NCI-H510A (cell line): ENCODE results near the gene ORC3.
"Not testable (repeated sequence)": the region's sequence is repeated elsewhere in the genome, so short reads cannot be mapped to it uniquely, and the experiment has no call there.

ENCODE experiments used
- DNase-seq: peaks from one replicate; lab custom pipeline; 2025; lab: John Stamatoyannopoulos, UW

The ORC3 gene

DNA sequence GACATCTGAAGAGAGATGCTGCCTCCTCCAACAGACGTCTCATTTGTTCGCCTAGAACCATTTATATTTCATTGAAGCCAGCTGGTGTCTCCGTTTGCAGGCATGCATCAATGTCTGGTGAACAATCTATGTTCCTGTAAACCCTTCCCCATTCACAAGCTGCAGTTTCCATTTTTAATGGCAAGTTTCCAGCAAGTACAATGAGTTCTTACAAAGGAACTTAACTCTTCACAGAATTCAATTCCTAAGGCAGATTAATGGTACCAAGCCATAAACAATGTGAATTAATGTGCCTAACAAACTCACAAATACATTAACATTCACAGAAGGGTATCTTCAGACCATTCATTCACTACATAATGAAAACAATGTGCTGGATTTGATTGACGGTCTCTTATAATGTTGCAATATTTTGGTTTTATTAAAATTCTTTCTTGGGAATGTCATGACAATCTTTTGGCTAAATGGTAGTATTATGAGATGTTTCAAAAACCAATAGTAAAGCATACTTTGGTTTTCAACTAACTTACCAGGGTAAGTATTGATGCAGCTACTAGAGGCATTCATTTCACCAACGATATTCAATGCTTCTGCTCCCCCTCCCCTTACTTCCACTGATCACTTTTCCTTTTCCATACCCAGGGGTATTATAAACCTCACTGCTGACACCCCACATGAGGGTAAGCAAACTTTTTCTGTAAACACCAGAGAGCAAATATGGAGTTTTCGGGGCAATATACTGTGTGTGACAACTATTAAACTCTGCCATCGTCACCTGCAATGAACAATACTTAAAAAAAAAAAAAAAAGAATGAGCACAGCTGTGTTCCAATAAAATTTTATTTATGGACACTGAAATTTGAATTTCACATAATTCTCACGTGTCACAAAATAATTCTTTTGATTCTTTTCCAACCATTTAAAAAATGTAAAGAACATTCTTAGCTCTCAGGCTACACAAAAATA, 107.9 kb downstream of the ORC3 start:
- no peak for DNase-seq

DNA sequence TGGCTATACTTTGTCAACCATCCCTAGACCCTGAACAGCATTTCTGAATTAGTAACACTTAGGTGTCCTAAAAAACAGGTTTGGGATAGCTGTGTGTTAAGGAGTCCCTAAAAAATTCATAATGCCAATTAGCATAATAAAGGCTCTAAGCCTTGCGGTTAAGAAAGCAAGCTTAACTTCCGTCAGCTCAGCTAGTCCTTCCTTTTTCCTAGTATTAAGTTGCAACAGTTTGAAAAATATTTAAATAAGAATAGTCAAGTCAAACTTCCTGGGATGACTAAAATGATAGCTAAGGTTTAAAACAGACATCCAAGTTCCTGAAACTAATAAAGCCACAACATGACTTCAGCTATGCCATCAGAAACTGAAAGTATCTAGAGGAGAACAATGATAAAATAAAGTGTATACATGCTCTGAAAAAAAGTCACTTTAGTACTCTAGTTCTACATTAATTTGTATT, 108.6 kb downstream of the ORC3 start:
- no peak for DNase-seq

DNA sequence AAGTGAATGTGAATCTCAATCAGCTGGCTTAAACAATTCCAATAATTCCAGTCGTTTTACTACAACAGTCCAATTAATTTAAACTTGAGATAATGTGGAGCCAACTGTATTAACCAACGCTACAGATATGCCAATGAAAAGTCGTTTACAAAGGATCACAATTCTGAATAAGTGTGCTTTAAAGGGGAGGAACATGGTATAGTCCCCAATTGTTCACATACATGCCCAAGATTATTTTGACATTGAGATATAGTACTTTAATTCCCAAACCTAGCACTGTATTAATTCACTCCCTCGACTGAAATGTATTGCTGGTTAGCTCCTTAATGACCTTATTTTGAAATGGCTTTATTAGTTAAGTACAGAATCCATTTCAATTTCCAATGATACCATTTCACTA, 109.6 kb downstream of the ORC3 start:
- no peak for DNase-seq

DNA sequence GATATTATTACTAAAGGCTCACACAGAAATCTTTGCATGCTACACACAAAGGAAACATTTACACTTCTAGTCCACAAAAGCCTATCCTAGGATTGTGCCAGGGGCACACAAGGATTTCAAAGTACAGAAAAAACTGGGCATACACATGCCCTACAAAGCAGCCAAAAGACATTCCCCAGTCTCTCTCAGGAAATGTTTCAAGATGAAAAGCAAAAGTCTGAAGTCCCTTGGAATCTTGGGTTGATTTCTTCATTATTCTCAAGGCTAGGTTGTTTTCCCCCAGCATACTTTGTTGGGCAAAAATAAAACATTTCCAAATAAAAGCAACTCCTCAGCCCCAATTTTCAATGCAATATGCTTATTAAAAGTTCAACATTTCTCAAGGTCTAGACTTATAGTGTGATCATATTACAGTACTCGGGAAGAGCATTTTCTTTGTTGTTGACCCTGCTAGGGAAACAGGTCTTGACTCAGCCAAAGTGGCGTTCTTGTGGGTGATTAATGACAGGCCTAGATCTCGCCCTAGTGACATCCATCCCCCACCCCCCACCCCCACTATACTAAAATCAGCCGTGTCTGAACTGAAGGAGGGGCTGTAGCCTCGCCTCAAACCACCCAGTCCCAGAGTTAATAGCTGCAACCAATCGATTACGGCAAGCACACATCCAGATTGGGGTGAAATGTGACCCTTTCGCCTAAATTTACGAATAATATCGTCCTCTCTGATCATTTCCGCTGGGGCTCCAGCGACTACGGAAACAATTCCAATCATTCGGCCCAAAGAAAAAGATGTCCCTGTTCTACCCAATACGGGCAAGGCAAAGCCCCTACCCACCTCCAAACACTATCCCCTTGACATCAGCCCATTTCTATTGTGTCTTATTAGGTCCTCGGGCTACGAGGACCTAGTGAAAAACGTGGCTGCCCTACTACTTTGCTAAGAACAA, 110.7 kb downstream of the ORC3 start:
- DNase-seq, result peak; percentile 41

DNA sequence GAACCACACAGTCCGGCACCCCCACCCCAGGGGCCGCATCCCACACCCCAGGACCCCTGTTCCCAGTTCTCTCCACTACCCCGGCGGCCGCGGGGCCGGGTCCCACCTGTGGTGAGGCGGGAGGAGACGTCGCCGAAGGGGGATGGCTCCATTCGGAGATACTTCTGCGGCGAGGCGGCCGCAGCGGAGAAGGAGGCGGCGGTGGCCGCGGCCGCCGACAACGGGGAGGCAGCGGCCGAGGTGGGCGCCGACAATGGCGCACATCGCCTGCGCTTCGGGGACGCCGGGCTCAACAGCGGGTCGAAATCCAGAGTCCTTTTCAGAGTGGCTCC, 111.4 kb downstream of the ORC3 start:
- no peak for DNase-seq

DNA sequence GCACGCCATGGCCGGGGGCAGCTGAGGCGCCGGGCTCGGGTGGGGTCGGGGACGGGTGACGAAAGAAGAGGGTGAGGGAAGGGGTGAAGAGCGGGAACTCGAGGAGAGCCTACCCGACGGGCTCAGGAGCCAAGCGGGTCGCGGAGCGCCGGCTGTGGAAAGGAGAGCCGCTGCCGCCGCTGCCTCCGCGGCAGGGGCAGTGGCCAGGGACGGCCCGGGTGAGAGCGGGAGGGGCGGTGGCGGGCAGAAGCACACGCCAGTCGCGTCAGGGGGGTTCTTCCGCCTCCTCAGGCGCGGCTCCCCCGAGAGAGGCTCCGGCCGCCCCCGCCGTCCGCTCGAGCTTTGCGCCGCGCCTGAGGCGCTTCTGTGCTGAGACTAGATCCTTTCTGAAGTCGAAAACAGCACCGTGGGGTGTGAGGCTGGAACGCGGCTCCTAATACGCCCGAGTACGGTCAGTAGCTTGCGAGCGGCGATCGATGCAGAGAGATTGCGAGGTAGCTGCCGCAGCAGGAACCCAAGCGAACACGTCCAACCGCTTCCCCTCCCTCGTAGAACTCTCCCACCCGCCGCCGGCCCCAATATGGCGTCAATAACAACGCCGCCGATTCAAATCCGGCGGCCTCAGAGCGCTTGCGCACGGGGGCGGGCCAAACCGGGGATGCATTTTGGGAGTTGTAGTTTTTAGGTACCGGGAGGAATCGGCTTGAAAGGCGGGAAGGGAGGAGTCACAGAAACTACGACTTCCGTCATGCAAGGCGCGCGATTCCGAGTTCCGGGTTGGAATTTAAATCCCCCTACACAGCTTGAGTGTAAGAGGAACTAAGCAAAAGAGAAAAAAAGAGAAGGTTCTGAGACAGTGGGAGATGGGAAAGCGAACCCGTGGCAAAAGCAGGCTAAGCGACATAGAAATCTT, 112.0 kb downstream of the ORC3 start, which contains the start of gene AKIRIN2:
TSS of gene AKIRIN2 (minus strand) at position 558 of the 913 bp plus-strand sequence. CDS start at position 9, 549 bp downstream.
- peak; percentile 89 for DNase-seq

DNA sequence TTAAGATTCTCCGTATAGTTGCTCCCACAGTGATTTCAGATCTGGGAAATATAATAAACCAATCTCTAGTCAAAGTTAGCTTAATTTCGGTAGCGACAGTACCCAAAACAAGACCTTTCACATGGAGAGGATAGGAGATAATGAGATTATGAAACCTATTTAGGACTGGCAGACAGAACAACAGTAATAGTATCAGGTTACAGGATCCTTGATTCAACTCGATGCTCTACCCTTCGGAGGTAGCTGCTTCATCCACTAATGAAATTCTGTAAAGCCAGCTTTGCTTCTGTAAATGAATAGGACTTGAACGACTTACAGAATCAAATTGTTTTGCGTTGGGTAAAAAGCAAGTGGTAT, 112.6 kb downstream of the ORC3 start:
- DNase-seq, result no peak

DNA sequence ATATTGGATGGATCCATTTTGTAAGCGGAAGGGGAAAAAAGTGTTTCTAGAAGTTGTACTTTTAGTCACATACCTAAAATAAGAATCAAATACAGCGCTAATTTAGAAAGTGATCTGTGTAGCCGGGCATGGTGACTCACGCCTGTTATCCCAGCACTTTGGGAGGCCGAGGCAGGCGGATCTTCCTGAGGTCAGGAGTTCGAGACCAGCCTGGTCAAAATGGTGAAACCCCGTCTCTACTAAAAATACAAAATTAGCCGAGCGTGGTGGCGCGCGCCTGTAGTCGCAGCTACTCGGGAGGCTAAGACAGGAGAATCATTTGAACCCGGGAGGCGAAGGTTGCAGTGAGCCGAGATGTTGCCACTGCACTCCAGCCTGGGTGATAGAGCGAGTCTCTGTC, 113.1 kb downstream of the ORC3 start:
- DNase-seq, result not testable (repeated sequence)

DNA sequence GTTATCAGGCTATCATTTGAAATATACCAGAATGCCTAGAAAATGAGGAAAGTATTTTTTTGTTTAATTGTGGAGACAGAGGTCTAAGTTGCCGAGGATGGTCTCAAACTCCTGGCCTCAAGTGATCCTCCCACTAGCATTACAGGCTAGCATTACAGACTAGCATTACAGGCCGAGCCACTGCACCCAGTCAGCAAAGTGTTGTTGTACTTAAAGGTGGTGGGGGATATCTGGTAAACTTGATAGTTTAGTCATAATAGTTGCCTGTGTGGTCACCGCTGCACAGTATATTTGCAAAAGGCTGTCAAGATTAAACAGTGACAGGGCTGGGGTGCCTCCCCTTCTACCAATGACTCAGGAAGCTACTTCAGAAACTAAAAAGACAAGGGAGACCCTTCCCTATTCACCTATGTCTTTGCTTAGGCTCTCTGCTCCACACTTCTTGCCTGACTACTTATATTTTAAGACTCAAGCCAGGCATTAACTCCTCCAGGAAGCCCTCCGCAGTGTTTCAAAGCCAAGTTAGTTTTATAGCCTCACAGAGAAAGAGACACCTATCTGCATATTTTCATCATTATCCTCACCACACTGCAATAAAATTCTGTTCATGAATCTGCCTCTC, 115.2 kb downstream of the ORC3 start:
- no peak for DNase-seq

DNA sequence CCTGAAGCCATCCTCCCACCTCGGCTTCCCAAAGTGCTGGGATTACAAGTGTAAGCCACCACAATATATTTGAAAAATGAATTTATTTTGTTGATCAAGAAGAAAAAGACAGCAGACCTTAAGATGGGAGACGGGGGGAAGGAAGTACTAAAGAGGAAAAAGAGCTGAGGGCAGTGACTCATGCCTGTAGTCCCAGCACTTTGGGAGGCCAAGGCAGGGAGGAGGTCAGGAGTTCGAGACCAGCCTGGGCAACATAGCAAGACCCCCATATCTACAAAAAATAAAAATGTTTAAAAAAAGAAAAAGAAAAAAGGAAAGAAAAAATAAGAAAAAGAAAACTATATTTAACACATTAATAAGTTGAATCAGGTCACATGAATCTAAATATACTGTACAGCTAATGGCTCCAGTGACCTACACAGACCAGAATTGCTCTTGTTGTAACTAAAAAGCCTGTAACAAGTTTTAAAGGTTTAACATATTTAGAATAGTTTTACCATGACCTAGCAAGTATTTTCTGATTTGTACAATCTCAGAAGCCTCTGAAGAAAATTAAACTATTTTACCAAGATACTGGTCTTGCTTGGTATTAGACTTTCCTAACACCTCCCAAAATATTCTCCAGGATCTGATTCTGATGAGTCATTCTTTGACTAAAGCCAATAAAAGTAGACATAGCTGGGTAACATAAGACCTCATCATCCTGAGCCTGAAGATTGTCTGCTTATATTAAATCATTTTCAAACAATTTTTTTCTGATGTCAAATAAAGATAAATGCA, 116.4 kb downstream of the ORC3 start:
- no peak for DNase-seq

DNA sequence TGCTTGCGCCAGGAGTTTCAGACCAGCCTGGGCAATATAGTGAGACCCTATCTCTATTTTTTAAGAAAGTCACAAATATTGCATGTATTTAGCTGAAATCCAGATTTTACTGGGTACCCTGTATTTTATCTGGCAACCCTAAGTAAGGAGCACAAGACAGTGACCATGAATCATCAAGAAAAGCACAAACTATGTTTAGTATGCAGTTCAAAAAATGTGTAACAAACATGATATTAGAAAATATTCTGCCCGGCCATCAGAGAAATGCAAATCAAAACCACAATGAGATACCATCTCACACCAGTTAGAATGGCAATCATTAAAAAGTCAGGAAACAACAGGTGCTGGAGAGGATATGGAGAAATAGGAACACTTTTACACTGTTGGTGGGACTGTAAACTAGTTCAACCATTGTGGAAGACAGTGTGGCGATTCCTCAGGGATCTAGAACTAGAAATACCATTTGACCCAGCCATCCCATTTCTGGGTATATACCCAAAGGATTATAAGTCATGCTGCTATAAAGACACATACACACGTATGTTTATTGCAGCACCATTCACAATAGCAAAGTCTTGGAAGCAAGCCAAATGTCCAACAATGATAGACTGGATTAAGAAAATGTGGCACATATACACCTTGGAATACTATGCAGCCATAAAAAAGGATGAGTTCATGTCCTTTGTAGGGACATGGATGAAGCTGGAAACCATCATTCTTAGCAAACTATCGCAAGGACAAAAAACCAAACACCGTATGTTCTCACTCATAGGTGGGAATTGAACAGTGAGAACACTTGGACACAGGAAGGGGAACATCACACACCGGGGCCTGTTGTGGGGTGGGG, 118.9 kb downstream of the ORC3 start:
- not testable (repeated sequence) for DNase-seq

DNA sequence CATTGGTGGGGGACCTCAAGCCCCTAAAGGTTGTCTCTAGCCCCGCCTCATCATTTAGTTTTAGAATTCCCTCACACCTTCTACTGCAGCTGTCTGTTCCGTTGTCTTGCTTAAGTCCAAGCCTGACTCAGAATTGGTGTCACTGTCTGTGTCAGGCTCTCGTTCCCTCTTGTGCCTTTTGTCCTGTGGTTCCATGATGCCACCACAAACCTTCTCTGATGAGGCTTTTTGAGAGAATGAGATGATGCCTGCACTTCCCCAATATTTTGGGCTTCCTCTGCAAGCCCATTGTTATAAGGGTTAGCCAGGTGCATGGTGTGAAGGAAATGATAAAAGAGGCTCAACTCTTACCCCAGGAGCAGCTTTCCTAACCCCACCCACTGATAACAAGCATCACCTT, 120.2 kb downstream of the ORC3 start:
- DNase-seq, result no peak

DNA sequence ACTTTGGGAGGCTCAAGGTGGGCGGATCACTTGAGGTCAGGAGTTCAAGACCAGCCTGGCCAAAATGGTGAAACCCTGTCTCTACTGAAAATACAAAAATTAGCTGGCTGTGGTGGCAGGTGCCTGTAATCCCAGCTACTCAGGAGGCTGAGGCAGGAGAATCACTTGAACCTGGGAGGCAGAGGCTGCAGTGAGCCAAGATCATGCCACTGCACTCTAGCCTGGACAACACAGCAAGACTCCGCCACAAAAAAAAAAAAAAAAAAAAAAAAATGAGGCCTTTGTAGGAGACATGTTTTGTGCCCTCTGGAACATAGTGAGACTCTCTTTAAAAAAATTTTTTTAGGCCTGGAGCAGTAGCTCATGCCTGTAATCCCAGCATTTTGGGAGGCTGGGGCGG, 122.8 kb downstream of the ORC3 start:
- not testable (repeated sequence) for DNase-seq

DNA sequence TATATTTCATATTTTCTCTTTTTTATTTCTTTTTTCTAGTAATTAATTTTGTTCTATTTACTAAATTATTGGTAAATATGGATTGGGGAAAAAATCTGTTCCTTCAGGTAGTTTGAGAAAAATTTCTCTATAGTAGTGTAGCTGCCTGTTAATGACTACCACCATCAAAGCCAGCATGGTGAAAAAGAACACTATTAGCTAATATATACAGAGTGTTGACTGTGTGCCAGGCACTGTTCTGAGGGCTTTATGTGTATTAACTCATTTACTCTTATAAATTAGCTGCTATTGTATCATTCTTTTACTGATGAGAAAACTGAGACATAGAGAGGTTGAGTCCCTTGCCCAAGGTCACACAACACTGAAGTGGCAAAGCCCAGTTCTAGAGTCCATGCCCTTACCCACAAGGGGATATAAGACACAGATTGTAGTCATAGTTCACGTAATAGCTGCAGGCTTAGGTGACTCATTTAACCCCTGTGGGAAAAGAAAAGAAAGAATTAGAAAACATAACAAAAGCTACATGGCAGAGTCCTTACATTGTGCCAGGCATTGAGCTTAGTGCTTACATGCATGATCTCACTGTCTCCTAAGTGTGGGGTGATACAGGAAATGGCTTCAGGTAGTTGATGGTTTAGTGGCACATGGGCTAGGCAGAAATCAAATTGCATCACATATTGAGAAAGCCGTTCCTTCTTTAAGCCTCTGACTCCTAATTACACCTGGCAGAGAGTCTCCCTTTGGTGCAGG, 124.3 kb downstream of the ORC3 start:
- no peak for DNase-seq
